Activated naive CD4-positive, alpha-beta T cell treated with anti-CD3 and anti-CD28 coated beads for 36 hours (primary cell): ENCODE data around the gene SELENON. TPM values are rescaled to one million over a fixed set of nuclear protein-coding genes. Genes with fewer than 3 reads are reported as not detected.

Experiments used
- CTCF ChIA-PET: fragments of 350-600 bp; sonication (Branson Sonifier 250); formaldehyde crosslinking; loops from one replicate; lab custom pipeline; 2021; ENCODE audit warnings: antibody characterized with exemption; lab: Charles Lee
- DNase-seq: peaks from one replicate; pipeline ENCODE4 v3.0.0-alpha.2; 2020
- H3K27ac Mint-ChIP-seq: one replicate; pipeline ENCODE4 v1.8.0; 2021; ENCODE audit warnings: mild to moderate bottlenecking, mixed read lengths
- H3K27me3 Mint-ChIP-seq: one replicate; pipeline ENCODE4 v1.8.0; 2021; ENCODE audit warnings: low read depth, mixed read lengths
- H3K36me3 Mint-ChIP-seq: one replicate; pipeline ENCODE4 v1.8.0; 2021; ENCODE audit warnings: low read depth, mixed read lengths
- H3K4me1 Mint-ChIP-seq: one replicate; pipeline ENCODE4 v1.8.0; 2021; ENCODE audit warnings: low read depth, mixed read lengths
- H3K4me3 Mint-ChIP-seq: one replicate; pipeline ENCODE4 v1.8.0; 2021; ENCODE audit warnings: mild to moderate bottlenecking, moderate library complexity, mixed read lengths
- H3K9me3 Mint-ChIP-seq: one replicate; pipeline ENCODE4 v1.8.0; 2021; ENCODE audit warnings: mixed read lengths
- intact Hi-C: fragments of 100-400 bp; cut with micrococcal nuclease; formaldehyde crosslinking; loops from one replicate; pipeline ENCODE4 v1.15.1; 2023
- total RNA-seq, 2 experiments: library from RNA; stranded (reverse); gene quantifications; one replicate each; pipeline ENCODE4 v1.2.3, GENCODE V29; 2021

Gene SELENON
- total RNA-seq, 2 experiments from 2014 or later = 27.8 to 28.6 TPM

- intact Hi-C loops = loop anchor here (2.0 to 5.0 kb wide), 5 partner anchors 86 to 251 kb away; no protein-coding TSS in a partner anchor
- CTCF ChIA-PET = interaction anchor here (0.6 to 3.9 kb wide), 18 partner anchors 18 to 278 kb away, joined by 3 to 32 read pairs (median 5); partner anchors contain the start of gene MTFR1L
- peaks cover 68% of the 10 kb centered on the region for H3K4me1 Mint-ChIP-seq
- peaks cover 4% of the 10 kb centered on the region for H3K36me3 Mint-ChIP-seq
- H3K4me3 Mint-ChIP-seq = peak overlapping the region; percentile 13
- H3K9me3 Mint-ChIP-seq = peaks cover 3% of the 10 kb centered on the region
- DNase-seq = peak; percentile 69
- no peak overlapping the region for H3K27ac Mint-ChIP-seq
- no peaks in the 10 kb centered on the region for H3K27me3 Mint-ChIP-seq
These were observed 2.1 kb upstream of the SELENON start for GRCh38 chr1:25797939-25798338.

GRCh38 chr1:25798666-25799351 is 1.2 kb upstream of the SELENON start:
- CTCF ChIA-PET = interaction anchor here (0.6 to 5.2 kb wide), 21 partner anchors 12 to 279 kb away, joined by 3 to 39 read pairs (median 5); partner anchors contain the start of gene MTFR1L
- H3K27ac Mint-ChIP-seq = no peak overlapping the region
- peaks cover 4% of the 10 kb centered on the region for H3K36me3 Mint-ChIP-seq
- H3K9me3 Mint-ChIP-seq = peaks cover 3% of the 10 kb centered on the region
- intact Hi-C loops = loop anchor here (5.0 kb wide), 3 partner anchors 87 to 252 kb away; no protein-coding TSS in a partner anchor
- no peaks in the 10 kb centered on the region for H3K27me3 Mint-ChIP-seq
- peaks cover 68% of the 10 kb centered on the region for H3K4me1 Mint-ChIP-seq
- no peak for DNase-seq
- H3K4me3 Mint-ChIP-seq = peak overlapping the region; percentile 63

- Mint-ChIP-seq H3K9me3 (peaks cover 3% of the 10 kb centered on the region), H3K4me1 (peaks cover 69% of the 10 kb centered on the region), H3K4me3 (peak overlapping the region; percentile 63), H3K36me3 (peaks cover 4% of the 10 kb centered on the region), H3K27ac (peak overlapping the region; percentile 52), H3K27me3 (no peaks in the 10 kb centered on the region)
- intact Hi-C loops = loop anchor here (5.0 kb wide), 3 partner anchors 87 to 252 kb away; no protein-coding TSS in a partner anchor
- CTCF ChIA-PET = interaction anchor here (1.0 to 5.2 kb wide), 5 partner anchors 11 to 227 kb away, joined by 3 to 39 read pairs (median 4); no protein-coding TSS in a partner anchor
- DNase-seq = no peak
These were observed 550 bp upstream of the SELENON start for GRCh38 chr1:25799352-25799934.

GRCh38 chr1:25800703-25801377 is 847 bp downstream of the SELENON start:
- intact Hi-C loops = no loop called here
- CTCF ChIA-PET = interaction anchor here (0.8 to 5.2 kb wide), 7 partner anchors 8 to 191 kb away, joined by 3 to 39 read pairs (median 4); no protein-coding TSS in a partner anchor
- Mint-ChIP-seq H3K4me3 (peak overlapping the region; percentile 81), H3K4me1 (peaks cover 67% of the 10 kb centered on the region), H3K36me3 (peaks cover 11% of the 10 kb centered on the region), H3K27me3 (no peaks in the 10 kb centered on the region), H3K27ac (peak overlapping the region; percentile 57), H3K9me3 (peaks cover 3% of the 10 kb centered on the region)
- DNase-seq = no peak

- Mint-ChIP-seq H3K27ac (no peak overlapping the region), H3K4me1 (peaks cover 49% of the 10 kb centered on the region), H3K36me3 (peaks cover 14% of the 10 kb centered on the region), H3K27me3 (no peaks in the 10 kb centered on the region), H3K9me3 (peaks cover 3% of the 10 kb centered on the region), H3K4me3 (no peak overlapping the region)
- CTCF ChIA-PET = interaction anchor here (0.5 to 5.2 kb wide), 8 partner anchors 12 to 399 kb away, joined by 3 to 39 read pairs (median 5); no protein-coding TSS in a partner anchor
- intact Hi-C loops = no loop called here
- no peak for DNase-seq
These were observed 2.9 kb downstream of the SELENON start for GRCh38 chr1:25802915-25803314.

- CTCF ChIA-PET = interaction anchor here (0.5 to 5.2 kb wide), 7 partner anchors 11 to 400 kb away, joined by 3 to 39 read pairs (median 5); no protein-coding TSS in a partner anchor
These were observed 3.4 kb downstream of the SELENON start for GRCh38 chr1:25803368-25803767.

GRCh38 chr1:25804244-25804963 is 4.4 kb downstream of the SELENON start:
- no peak overlapping the region for H3K4me3 Mint-ChIP-seq
- H3K4me1 Mint-ChIP-seq = peaks cover 45% of the 10 kb centered on the region
- peak overlapping the region; percentile 26 for H3K27ac Mint-ChIP-seq
- H3K9me3 Mint-ChIP-seq = peaks cover 3% of the 10 kb centered on the region
- intact Hi-C loops = no loop called here
- CTCF ChIA-PET = interaction anchor here (0.9 to 5.2 kb wide), 5 partner anchors 24 to 284 kb away, joined by 3 to 39 read pairs (median 3); no protein-coding TSS in a partner anchor
- H3K27me3 Mint-ChIP-seq = no peaks in the 10 kb centered on the region
- peaks cover 18% of the 10 kb centered on the region for H3K36me3 Mint-ChIP-seq
- DNase-seq = peak; percentile 79

More at GRCh38 chr1:25803368-25803767, 3.4 kb downstream of the SELENON start:
- Mint-ChIP-seq H3K4me1 (peaks cover 46% of the 10 kb centered on the region), H3K9me3 (peaks cover 3% of the 10 kb centered on the region), H3K27me3 (no peaks in the 10 kb centered on the region), H3K4me3 (no peak overlapping the region), H3K27ac (no peak overlapping the region), H3K36me3 (peaks cover 14% of the 10 kb centered on the region)
- intact Hi-C loops = no loop called here
- no peak for DNase-seq

GRCh38 chr1:25804964-25805862 is 5.2 kb downstream of the SELENON start:
- Mint-ChIP-seq H3K4me1 (peaks cover 42% of the 10 kb centered on the region), H3K4me3 (no peak overlapping the region), H3K27ac (no peak overlapping the region), H3K36me3 (peaks cover 18% of the 10 kb centered on the region), H3K9me3 (peaks cover 3% of the 10 kb centered on the region), H3K27me3 (no peaks in the 10 kb centered on the region)
- no peak for DNase-seq
- CTCF ChIA-PET = interaction anchor here (0.9 to 1.2 kb wide), 3 partner anchors 25 to 232 kb away, joined by 3 read pairs; no protein-coding TSS in a partner anchor
- intact Hi-C loops = no loop called here

GRCh38 chr1:25805863-25806225 is 5.9 kb downstream of the SELENON start:
- Mint-ChIP-seq H3K4me3 (no peak overlapping the region), H3K27ac (no peak overlapping the region), H3K9me3 (peaks cover 3% of the 10 kb centered on the region), H3K4me1 (peaks cover 38% of the 10 kb centered on the region), H3K36me3 (peaks cover 18% of the 10 kb centered on the region), H3K27me3 (no peaks in the 10 kb centered on the region)
- intact Hi-C loops = no loop called here
- CTCF ChIA-PET = interaction anchor here (1.2 kb wide), 1 partner anchor 233 kb away, joined by 3 read pairs; no protein-coding TSS in a partner anchor
- no peak for DNase-seq

- H3K4me3 Mint-ChIP-seq = no peak overlapping the region
- peaks cover 16% of the 10 kb centered on the region for H3K36me3 Mint-ChIP-seq
- no peaks in the 10 kb centered on the region for H3K27me3 Mint-ChIP-seq
- peaks cover 3% of the 10 kb centered on the region for H3K9me3 Mint-ChIP-seq
- H3K27ac Mint-ChIP-seq = no peak overlapping the region
- H3K4me1 Mint-ChIP-seq = peaks cover 36% of the 10 kb centered on the region
- intact Hi-C loops = no loop called here
- CTCF ChIA-PET = interaction anchor here (0.7 to 1.0 kb wide), 3 partner anchors 161 to 285 kb away, joined by 3 to 6 read pairs (median 4); no protein-coding TSS in a partner anchor
- DNase-seq = no peak
These were observed 6.4 kb downstream of the SELENON start for GRCh38 chr1:25806418-25806817.
